GM19324 (cell line): Measurements from ENCODE around the gene SNU13.
"Not testable (repeated sequence)": the region's sequence is repeated elsewhere in the genome, so short reads cannot be mapped to it uniquely, and the experiment has no call there.

Experiments used
- ATAC-seq: cut with Tn5 transposase; IDR thresholded peaks from one replicate; pipeline ENCODE4 v1.9.1; 2021; ENCODE audit warnings: mild to moderate bottlenecking, moderate library complexity; ENCODE audit not compliant: unreplicated experiment, low FRiP score

The SNU13 gene

GRCh38 chr22:41647771-41648170, 40.9 kb downstream of the SNU13 start:
- ATAC-seq: no peak

GRCh38 chr22:41642331-41643110, 46.1 kb downstream of the SNU13 start:
- ATAC-seq: no peak

GRCh38 chr22:41641854-41642253, 46.8 kb downstream of the SNU13 start:
- ATAC-seq: no peak

GRCh38 chr22:41638748-41639147, 49.9 kb downstream of the SNU13 start:
- no peak for ATAC-seq

- ATAC-seq: no peak
These were observed 50.5 kb downstream of the SNU13 start for GRCh38 chr22:41638124-41638523.

- ATAC-seq: not testable (repeated sequence)
These were observed 51.0 kb downstream of the SNU13 start for GRCh38 chr22:41637623-41638022.

- no peak for ATAC-seq
These were observed 52.2 kb downstream of the SNU13 start for GRCh38 chr22:41636467-41636866.

- not testable (repeated sequence) for ATAC-seq
These were observed 54.1 kb downstream of the SNU13 start for GRCh38 chr22:41634610-41635009.

- ATAC-seq: not testable (repeated sequence)
These were observed 57.1 kb downstream of the SNU13 start for GRCh38 chr22:41631615-41632014.

- not testable (repeated sequence) for ATAC-seq
These were observed 57.6 kb downstream of the SNU13 start for GRCh38 chr22:41631115-41631514.

- ATAC-seq: no peak
These were observed 63.1 kb downstream of the SNU13 start for GRCh38 chr22:41625577-41625976.
